C4-2B (cell line): ENCODE data around the gene KLF3.

Experiments used
- H3K27ac ChIP-seq: fragments of 450-650 bp; 2 replicates; pipeline ENCODE4 v1.5.1; 2017
- ZFX ChIP-seq: fragments of 450-650 bp; IDR thresholded peaks from 2 replicates; pipeline ENCODE4 v1.6.1; 2017
- TF ChIP-seq, protein P1 (sequence below): fragments of 450-650 bp; conservative IDR thresholded peaks from 2 replicates; pipeline ENCODE4 v1.5.1; 2017; ENCODE audit warnings: mild to moderate bottlenecking

Gene KLF3

DNA sequence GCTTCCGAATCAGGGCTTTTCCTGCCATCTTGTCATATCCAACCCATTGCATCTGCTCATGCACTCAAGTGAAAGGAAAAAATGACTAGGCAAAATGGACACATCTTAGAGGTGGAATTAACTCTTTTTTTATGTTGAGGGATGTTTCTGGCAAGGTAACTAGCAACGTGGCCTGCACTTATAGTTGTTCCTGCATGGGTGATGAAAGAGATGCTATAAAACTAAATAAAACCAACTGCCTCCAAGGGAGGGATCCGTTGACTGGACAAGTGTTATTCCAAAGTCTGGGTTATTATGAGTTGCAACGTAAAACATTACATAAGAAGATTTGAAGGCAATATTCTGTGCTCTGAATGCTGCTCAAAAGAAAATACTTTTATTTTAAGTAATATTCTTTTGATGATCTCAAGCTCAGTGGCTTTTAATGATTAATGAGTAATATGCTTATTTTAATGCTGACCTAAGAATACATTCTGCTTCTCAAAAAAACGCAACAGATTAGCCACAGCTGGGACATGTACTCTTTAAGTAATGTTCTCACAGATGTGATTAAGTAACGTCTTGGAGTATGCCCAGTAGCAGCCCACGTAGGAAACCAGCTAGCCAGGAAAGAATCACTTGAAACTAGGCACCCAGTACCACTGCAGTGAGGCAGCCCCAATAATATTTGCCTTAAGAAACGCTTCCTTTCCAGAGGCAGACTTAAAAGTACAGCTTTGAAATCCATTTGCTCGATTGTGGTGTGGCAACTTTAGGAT is 27.4 kb downstream of the KLF3 start:
- TF ChIP-seq, protein P1, sequence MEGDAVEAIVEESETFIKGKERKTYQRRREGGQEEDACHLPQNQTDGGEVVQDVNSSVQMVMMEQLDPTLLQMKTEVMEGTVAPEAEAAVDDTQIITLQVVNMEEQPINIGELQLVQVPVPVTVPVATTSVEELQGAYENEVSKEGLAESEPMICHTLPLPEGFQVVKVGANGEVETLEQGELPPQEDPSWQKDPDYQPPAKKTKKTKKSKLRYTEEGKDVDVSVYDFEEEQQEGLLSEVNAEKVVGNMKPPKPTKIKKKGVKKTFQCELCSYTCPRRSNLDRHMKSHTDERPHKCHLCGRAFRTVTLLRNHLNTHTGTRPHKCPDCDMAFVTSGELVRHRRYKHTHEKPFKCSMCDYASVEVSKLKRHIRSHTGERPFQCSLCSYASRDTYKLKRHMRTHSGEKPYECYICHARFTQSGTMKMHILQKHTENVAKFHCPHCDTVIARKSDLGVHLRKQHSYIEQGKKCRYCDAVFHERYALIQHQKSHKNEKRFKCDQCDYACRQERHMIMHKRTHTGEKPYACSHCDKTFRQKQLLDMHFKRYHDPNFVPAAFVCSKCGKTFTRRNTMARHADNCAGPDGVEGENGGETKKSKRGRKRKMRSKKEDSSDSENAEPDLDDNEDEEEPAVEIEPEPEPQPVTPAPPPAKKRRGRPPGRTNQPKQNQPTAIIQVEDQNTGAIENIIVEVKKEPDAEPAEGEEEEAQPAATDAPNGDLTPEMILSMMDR = no peak
- TF ChIP-seq ZFX = no peak
- no peak overlapping the region for H3K27ac ChIP-seq

DNA sequence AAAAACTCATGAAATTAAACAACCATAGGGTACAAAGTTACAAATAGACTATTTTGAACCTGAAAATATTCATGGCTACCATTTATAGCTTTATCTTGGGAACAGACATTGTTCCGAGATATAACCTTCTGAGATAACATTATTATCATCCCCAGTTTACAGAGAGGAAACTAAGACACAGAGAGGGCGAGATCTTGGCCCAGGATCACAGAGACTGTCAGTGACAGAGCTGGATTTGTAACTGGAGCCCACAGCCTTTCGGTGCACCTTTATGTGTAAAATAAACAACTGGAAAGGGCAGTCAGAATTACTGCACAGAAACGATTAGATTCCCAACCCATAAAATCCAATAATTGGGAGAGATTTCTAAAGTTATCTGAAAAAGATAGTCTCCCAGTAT is 28.4 kb downstream of the KLF3 start:
- no peak for TF ChIP-seq ZFX
- TF ChIP-seq, protein P1 = no peak
- no peak overlapping the region for H3K27ac ChIP-seq

DNA sequence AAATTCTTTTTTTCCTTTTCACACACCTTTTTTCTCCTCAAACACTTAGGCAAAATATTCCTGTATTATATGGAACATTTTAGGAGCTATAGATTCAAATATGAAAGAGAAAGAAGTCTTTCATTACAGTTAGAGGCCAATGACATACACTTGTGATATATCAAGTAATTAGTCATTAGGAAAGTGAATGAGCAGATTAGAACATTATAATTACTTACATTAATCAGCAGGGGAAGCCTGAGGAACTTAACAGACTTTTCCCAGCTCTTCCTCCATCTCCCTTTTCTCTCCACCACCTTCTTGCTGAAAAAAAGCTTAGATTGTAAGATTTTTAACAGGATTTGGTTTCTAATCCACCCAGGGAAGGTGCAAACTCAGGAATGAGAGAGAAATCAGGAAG is 29.6 kb downstream of the KLF3 start:
- TF ChIP-seq ZFX = no peak
- TF ChIP-seq, protein P1 = no peak
- no peak overlapping the region for H3K27ac ChIP-seq

DNA sequence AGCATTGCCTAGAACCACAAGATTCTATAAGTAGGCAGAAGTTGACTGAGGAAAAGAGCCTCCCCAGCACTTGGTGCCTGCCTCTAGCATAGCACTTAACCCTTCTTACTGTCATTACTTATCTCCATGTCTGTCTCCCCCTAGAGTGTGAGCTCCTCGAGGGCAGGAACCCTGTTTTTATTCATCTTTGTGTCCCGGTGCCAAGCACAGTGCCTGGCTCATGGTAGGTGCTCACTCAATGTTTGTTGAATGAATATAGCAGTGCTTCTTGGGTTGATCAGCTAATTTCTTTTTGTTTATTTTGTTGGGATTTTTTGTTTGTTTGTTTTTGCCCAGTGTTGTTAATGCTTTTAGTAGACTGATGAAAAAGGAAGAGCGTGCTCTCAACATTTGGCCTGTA is 30.3 kb downstream of the KLF3 start:
- no peak overlapping the region for H3K27ac ChIP-seq

DNA sequence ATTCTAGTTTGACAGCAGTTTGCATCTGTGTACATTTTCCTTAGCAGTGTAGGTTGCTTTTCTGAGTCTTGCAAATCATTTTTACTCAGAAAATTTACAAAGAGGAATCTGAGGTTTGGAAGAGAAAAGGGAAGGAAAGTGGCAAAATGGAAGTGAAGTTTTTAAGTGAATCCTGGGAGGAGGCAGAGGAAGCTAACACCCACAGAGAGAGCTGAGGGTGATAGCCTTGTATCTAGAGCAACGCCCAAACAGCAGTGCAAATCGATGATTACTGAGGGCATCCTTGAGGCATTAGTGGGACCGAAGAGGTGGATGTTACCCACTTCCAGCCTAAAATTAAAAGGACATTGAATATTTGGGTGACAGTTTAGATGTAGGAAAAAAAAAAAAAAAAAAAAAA is 31.8 kb downstream of the KLF3 start:
- no peak overlapping the region for H3K27ac ChIP-seq
- no peak for TF ChIP-seq ZFX
- TF ChIP-seq, protein P1 = no peak

More for the DNA sequence above, 30.3 kb downstream of the KLF3 start:
- no peak for TF ChIP-seq ZFX
- TF ChIP-seq, protein P1 = no peak

DNA sequence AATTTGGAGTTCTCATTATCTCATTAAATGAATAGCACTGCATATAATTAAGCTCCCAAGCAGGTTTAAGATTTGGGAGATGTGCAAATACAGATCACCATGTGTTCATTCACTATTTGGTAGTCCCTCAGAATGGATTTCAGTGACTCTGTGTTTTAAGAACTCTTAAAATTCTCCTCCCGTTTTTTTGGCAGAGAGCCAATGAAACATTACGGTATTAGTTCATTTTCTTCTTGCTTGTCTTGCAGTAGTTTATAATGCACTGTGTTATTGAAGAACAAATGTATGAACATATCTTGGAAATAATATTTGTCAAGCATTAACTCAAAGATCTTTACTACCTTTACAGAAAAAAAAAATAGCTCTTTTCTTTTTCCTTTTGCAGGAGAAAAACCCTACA is 32.7 kb downstream of the KLF3 start:
- no peak overlapping the region for H3K27ac ChIP-seq
- TF ChIP-seq, protein P1 = no peak
- TF ChIP-seq ZFX = no peak

GRCh38 chr4:38698176-38698575 is 34.2 kb downstream of the KLF3 start:
- no peak overlapping the region for H3K27ac ChIP-seq
- TF ChIP-seq, protein P1 = no peak
- TF ChIP-seq ZFX = no peak
